ENCODE data around the gene ITGA2B.

The ITGA2B gene

DNA sequence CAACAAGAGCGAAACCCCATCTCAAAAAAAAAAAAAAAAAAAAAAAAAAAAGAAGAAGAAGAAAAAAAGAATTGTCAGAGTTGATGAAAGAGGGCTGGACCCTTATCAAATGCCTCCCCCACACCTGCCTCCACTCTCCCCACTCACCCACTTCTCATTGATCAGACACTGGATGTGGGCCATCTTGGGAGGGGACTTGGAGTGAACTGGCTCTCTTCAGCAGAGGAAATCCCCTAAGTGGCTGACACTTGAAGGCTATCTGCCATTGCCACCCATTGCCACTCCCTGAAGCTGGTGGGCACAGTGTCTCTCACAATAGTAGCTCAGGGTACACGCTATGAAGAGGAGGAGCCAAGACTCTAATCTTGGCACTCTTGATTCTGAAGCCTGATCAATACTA is 1.6 kb downstream of the ITGA2B start:
- no peak overlapping the region for H3K27ac ChIP-seq
- TF ChIP-seq ZFX (IDR thresholded peaks at IDR 0.05; ENCODE audit: borderline replicate concordance): no peak
- TF ChIP-seq, protein P1, sequence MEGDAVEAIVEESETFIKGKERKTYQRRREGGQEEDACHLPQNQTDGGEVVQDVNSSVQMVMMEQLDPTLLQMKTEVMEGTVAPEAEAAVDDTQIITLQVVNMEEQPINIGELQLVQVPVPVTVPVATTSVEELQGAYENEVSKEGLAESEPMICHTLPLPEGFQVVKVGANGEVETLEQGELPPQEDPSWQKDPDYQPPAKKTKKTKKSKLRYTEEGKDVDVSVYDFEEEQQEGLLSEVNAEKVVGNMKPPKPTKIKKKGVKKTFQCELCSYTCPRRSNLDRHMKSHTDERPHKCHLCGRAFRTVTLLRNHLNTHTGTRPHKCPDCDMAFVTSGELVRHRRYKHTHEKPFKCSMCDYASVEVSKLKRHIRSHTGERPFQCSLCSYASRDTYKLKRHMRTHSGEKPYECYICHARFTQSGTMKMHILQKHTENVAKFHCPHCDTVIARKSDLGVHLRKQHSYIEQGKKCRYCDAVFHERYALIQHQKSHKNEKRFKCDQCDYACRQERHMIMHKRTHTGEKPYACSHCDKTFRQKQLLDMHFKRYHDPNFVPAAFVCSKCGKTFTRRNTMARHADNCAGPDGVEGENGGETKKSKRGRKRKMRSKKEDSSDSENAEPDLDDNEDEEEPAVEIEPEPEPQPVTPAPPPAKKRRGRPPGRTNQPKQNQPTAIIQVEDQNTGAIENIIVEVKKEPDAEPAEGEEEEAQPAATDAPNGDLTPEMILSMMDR (IDR thresholded peaks at IDR 0.05): no peak

DNA sequence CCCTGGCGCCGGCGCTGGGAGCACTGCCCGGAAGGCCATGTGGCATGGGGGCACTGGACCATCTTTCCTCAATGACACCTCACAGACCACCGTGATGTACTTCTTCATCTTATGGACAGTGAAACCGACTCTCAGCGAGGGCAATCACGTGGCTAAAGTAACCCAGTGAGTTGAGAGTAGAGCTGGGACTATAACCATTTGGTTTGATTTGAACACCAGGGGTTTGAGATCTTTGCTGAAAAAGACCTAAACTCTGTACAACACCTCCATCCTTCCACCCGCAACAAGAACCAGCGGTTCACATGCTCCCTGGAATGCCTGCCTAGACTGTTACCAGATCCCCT is 3.3 kb downstream of the ITGA2B start:
- H3K27ac ChIP-seq: no peak overlapping the region
- no peak for TF ChIP-seq ZFX (IDR thresholded peaks at IDR 0.05; ENCODE audit: borderline replicate concordance)
- TF ChIP-seq, protein P1 (IDR thresholded peaks at IDR 0.05): no peak

DNA sequence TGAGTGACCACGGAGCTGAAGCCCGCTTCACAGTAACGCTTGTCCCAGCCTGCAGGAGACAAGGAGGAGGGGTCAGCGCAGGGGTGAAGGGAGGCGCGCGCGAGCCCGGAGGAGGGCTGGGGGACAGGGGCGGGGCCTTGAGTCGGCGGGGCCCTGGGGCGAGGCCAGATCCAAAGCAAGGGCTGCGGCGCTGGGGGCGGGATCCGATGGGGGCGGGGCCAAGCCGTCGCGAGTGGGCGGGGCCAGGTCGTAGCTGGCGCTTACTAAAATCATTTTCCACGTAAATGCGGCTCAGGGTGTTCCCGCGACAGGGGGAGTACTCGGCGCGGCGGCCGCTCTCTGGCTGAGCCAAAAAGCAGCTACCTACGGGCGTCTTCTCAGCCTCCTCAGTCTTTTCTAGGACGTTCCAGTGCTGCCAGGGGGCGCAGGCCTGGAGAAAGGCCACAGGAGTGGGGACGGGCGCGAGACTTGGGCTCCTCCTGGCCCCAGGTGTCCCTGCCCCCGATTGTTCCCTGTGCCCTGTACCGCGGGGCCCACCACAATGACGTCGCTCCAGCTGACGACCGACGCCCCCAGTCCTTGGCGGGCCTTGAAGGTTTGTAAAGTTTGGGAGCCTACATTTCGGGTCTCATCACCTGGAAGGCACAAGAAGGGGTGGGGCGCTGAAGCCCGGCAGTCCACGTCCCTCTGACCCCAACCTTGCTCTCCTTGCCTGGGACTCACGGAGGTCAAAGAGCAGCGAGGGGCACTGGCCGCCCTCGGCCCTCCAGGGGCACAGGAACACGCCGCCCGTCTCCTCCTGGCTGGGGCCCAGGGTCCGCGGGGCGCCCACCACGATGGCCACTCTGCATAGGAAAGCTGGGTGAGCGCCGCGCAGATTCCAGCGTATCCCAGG is 3.9 kb downstream of the ITGA2B start:
- H3K27ac ChIP-seq: no peak overlapping the region

DNA sequence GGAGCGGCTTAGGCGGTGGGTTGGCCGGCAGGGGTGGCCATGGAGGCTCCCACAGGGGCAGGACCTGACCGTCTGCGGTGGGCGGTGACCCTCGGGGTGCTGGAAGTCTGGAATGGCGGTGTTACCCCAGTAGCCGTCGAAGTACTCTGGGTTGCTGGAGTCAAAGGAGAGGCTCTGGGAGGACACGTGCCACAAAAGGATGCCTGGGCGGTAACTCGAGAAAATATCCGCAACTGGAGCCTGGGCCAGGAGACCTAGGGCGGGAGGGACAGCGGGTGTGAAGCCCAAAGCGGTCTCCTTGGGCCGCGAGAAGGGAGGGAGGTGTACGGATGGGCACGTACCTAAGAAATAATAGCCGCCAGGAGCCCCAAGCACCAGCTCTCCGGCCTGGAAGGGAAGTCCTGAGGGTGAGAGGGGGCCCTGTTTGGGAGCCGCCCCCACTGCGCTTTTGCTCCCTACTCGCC is 4.6 kb downstream of the ITGA2B start:
- no peak for TF ChIP-seq ZFX (IDR thresholded peaks at IDR 0.05; ENCODE audit: borderline replicate concordance)
- TF ChIP-seq, protein P1 (IDR thresholded peaks at IDR 0.05): no peak
- no peak overlapping the region for H3K27ac ChIP-seq

More for the DNA sequence above, 3.9 kb downstream of the ITGA2B start:
- TF ChIP-seq ZFX (IDR thresholded peaks at IDR 0.05; ENCODE audit: borderline replicate concordance): no peak
- TF ChIP-seq, protein P1 (IDR thresholded peaks at IDR 0.05): peak; percentile 32

DNA sequence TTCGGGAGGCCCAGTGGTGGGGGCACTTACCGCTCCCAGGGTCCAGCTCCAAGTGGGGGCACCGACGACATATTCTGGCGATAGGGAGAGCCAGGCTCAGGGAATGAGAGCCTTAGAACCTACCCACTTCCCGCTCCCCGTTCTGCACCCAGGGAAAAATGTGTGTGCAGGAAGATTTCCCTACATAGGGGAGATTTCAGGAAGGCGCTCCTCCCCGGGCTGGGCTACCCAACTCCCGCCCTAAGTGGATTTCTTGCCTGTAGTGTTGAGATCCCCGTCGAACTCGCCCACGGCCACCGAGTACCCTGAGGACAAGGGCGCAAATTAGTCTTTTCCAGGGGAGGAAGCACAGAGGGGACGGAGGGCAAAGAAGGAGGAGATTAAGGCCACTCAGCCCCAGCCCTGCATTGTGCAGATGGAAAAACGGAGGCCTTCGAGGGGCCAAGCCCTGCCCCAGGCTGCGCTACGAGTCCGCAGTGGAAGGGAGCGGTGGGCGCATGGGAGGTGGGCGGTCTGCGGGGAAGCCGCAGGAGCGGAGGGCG is 5.1 kb downstream of the ITGA2B start:
- TF ChIP-seq, protein P1 (IDR thresholded peaks at IDR 0.05): no peak
- TF ChIP-seq ZFX (IDR thresholded peaks at IDR 0.05; ENCODE audit: borderline replicate concordance): no peak
- H3K27ac ChIP-seq: no peak overlapping the region

DNA sequence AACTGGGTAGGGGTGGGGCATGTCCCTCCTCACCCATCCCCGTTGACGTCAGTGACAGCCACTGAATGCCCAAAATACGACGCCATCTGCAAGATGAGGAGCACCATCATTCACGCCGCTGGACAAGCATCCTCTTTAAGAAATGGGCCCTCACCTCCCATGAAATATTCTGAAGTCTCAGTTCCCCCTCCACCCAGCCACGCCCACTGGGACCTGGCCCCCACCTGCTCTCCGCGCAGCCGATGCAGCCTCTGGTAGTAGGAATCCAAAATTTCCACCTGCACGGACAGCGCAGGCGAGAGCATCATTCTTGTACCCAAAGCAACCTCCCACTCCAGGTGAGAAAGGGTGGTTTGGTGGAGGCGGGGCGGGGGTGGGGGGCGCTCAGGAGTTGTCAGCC is 5.6 kb downstream of the ITGA2B start:
- no peak overlapping the region for H3K27ac ChIP-seq
- TF ChIP-seq, protein P1 (IDR thresholded peaks at IDR 0.05): no peak
- no peak for TF ChIP-seq ZFX (IDR thresholded peaks at IDR 0.05; ENCODE audit: borderline replicate concordance)

DNA sequence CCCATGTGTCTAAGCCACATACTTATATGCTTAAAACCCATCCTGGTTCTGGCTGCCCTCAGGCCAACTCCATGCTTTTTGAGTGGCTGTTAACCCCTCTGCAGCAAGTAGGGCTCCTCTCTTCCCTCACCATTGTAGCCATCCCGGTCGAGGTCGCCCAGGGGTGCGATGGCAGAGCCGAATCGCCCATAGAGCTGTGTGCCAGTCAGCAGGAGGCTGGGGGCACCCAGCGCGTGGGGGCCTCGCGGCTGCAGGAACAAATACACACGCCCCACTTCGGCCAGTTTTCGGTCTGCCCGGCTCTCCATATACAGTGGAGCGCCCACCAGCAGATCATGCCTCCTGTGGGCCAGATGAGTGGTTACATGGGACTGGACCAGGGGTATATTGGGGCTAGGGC is 6.1 kb downstream of the ITGA2B start:
- no peak for TF ChIP-seq ZFX (IDR thresholded peaks at IDR 0.05; ENCODE audit: borderline replicate concordance)
- TF ChIP-seq, protein P1 (IDR thresholded peaks at IDR 0.05): no peak
- H3K27ac ChIP-seq: no peak overlapping the region
